HG02943 (cell line): ENCODE data around the gene KDM4B.

Experiments
- ATAC-seq: cut with Tn5 transposase; IDR thresholded peaks from one replicate; pipeline ENCODE4 v1.9.1; 2021; ENCODE audit warnings: mild to moderate bottlenecking, low read depth, moderate library complexity; ENCODE audit not compliant: unreplicated experiment

The KDM4B gene

DNA sequence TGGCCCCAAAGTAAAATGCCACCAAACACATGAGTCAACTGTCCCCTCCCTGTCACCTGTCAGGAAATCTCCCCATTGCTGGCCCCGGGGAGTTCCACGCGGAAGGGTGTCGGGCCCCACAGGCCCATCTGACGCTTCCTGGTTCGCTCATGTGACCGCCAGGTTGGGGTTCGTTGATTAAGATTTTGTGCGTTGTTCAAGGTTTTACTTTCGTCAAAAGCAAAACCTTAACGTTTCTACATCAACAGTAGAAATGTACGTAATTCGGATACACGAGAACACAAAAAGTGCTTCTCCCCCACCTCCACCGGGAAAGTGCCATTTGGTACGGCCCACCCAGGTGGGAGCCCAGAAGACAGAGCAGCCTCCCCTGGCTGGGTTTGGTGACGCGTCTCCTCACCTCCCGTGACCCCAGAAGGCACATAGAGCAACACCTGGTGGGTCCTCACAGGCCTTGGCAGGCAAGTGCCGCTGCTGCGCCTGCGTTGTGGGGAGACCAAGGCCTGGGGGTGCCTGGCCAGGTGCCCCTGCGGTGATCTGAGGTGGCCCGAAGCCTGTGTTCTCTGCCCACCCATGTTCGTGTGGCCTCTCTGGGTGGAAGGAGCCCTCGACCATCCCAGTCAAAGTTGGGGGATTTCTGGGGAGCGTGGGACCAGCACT, 161.6 kb downstream of the KDM4B start:
- ATAC-seq, result peak; percentile 35

DNA sequence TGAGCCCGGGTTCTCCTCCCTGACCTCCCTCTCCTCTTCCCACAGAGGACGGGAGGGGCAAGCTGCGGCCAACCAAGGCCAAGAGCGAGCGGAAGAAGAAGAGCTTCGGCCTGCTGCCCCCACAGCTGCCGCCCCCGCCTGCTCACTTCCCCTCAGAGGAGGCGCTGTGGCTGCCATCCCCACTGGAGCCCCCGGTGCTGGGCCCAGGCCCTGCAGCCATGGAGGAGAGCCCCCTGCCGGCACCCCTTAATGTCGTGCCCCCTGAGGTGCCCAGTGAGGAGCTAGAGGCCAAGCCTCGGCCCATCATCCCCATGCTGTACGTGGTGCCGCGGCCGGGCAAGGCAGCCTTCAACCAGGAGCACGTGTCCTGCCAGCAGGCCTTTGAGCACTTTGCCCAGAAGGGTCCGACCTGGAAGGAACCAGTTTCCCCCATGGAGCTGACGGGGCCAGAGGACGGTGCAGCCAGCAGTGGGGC, 162.2 kb downstream of the KDM4B start:
- ATAC-seq, result peak; percentile 48

DNA sequence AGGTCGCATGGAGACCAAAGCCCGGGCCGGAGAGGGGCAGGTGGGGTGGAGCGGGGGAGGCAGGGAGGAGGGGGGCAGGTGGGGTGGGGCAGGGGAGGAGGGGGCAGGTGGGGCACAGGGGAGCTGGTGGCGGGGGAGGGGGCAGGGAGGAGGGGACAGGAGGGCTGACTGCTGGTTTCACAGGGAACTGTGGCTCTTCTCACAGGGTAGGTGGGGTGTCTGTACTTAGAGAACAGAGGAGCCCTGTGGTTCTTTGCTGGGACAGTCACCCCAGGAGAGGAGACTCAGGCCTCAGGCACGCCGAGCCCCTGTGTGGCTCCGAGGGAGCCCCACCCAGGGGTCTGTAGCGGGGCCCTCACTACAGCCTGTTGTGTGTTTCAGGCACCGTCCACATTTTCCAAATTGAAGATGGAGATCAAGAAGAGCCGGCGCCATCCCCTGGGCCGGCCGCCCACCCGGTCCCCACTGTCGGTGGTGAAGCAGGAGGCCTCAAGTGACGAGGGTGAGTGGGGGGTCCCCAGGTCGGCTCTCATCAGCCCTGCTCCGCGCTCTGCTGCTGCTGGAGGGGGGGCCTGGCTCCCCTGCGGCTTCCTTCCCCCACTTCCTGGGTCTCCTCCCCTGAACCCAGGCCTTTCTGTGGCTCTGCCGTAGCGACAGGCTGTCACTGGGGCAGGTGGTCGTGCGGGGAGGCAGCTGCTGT, 162.7 kb downstream of the KDM4B start:
- no peak for ATAC-seq

DNA sequence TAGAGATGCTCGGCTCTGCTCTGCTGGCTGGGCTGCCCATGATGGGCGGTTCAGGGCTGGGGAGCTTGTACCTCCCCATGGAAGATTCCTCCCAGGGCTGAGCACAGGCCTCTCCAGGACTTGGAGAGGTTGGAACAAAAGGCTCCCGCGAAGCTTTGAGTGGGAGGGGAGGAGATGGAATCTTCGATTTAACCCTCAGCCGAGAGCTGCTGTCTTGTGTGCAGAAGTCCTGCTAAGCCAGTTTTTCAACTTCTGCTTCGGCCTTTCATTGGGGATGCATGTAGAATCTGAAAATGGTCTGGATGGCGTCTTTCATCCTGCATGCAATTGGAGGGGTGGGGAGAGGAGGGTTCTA, 163.3 kb downstream of the KDM4B start:
- no peak for ATAC-seq

DNA sequence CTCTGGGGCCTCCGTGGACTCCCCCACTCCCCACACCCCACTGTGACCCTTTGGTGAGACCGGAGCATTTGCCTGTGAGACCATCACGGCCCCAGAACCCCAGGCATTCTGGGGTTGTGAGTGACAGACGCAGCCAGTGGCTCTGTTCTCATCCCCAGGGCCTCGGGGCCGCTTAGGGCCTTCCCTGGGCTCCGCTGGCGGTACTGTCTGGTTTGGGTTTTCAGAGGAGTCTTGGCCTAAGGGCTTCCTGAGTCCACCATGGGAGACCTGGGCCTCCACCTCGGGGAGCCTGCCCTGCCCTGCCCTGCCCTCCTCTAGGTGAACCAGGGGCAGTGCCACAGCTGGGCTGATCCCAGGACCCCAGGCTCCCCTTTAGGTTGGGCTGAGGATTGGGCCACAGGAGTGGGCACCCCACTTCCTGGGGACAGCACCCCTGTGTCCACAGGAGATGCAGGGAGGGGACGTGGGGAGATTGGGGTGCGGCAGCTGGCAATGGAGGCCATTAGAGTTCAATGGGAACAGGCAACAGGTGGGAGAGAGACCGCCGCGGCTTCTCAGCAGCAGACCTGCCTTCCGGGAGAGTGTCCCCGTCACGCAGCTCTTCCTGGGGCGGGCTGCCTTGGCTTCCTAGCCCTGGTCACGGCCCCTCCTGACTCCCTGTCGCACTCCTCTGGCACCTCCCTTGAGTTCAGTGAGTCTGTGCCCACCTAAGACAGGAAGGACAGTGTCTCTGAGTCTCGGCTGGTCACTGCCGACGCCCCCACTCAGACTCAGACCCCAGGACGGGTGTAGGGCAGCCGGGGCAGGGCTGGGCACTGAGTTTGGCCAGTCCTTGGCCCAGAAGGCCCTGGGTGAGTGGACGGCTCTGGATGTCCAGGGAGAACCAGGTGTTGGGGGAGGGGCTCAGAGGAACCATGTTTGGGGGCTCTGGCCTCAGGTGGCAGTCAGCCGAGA, 164.1 kb downstream of the KDM4B start:
- no peak for ATAC-seq

DNA sequence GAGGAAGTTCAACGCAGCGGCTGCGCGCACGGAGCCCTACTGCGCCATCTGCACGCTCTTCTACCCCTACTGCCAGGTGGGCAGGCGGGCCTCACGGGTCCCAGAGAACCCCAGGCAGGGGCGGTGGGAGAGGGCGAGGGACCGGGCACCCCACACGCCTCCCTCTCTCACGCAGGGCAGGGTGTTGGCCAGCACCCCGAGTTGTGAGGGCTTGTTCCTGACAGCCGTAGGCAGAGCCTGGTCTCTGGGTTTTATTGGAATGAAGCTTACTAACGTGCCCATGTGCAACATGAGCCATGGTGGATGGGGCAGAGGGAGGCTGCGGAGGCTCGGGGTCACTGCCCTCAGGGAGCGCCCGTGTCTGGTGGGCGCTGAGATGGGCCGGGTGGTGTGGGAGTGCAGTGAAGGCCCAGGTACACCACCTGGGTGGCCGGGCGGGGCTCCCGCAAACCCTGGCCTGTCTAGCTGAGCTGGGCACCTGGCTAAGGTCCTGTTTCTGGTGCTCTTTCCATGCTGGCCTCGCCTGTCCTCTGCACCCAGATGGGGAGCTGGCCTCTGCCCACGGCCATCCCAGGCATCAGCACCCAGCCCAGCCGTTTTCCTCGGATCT, 165.2 kb downstream of the KDM4B start:
- ATAC-seq, result no peak

DNA sequence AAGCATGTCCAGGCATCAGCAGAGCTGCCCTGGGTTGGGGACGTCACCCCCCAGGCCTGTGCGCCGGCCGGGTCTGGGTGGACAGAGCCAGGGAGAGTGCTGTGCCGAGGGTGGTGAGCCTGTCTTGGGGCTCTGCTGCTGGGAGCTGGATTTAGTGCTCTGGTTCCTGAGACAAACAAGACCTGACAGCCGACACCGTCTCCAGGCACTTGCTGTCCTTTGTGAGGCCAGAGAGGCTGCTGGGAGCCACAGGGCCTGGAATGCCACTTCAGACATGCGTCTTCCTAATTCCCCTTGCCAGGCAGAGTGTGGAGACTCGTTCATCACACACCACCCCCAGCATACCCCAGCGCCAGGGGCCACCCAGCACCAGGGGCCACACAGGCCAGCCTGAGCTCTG, 165.8 kb downstream of the KDM4B start:
- no peak for ATAC-seq

DNA sequence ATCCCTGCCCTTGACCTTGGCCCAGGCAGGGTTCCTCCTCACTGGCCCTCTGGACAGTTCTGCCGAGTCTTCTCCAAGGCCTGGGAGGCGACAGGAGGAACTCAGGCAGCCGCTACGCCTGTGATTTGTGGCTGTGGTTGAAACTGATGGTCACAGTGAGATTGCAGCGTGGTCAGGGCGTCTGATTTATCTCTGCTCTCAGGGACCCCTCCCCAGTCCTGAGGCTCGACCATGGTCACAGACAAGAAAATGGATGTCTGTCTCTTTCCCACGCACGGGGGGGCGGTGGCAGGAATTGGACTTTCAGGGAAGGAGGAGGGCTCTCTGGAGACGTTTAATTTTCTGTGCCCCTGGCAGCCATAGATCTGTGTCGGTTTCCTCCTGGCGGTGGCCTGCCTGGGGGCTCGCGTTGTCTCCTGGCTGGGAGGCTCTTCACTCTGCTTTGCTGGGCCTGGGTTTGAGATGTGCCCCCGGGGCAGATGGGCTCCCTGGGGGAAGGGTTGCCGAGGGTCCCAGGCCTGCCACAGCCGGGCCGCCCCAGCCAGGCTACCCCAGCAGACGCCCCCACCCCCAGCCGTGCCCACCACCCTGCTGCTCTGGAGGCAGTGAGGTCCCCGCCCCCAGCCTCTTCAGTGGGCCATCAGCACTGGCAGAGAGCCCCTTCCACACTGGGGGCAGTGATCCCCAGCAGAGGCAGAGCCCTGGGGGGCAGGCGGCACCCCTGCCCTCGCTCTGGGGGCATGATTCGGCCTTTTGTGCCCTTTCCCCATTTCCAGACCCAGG, 167.4 kb downstream of the KDM4B start:
- ATAC-seq, result no peak

DNA sequence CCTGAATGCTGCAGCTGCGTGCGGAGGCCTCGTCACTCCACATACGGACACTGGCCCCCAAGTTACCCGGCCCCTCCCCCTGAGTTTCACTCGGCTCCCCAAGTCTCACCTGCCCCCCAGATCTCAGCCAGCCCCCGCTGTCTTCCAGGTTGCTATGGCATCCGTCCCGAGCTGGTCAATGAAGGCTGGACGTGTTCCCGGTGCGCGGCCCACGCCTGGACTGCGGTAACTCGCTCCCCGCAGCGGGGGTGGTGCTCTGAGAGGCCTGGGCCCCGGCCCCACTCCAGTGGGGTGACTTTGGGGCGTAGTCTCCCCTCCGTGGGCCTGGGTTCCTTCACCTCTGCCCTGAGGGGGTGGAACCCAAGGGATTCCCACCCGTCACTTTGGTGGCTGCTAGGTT, 168.2 kb downstream of the KDM4B start:
- ATAC-seq, result no peak

DNA sequence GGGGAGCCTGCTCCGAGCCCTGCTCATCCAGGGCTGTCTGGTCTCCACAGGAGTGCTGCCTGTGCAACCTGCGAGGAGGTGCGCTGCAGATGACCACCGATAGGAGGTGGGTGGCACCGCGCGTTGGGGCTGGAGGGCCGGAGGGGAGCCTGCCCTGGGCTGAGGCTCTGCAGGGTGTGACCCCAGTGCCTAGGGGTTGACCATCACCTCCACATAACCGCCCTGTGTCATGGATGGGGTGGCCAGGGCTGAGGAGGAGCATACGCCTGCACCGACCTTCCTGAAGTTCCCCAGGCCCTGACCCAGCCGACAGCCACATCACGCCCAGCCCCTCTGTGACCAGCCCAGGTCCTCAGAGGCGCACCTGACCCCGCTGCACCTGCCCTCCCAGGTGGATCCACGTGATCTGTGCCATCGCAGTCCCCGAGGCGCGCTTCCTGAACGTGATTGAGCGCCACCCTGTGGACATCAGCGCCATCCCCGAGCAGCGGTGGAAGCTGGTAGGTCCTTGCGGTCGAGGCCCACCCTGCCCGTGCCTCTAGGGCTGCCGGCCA, 168.7 kb downstream of the KDM4B start:
- no peak for ATAC-seq

DNA sequence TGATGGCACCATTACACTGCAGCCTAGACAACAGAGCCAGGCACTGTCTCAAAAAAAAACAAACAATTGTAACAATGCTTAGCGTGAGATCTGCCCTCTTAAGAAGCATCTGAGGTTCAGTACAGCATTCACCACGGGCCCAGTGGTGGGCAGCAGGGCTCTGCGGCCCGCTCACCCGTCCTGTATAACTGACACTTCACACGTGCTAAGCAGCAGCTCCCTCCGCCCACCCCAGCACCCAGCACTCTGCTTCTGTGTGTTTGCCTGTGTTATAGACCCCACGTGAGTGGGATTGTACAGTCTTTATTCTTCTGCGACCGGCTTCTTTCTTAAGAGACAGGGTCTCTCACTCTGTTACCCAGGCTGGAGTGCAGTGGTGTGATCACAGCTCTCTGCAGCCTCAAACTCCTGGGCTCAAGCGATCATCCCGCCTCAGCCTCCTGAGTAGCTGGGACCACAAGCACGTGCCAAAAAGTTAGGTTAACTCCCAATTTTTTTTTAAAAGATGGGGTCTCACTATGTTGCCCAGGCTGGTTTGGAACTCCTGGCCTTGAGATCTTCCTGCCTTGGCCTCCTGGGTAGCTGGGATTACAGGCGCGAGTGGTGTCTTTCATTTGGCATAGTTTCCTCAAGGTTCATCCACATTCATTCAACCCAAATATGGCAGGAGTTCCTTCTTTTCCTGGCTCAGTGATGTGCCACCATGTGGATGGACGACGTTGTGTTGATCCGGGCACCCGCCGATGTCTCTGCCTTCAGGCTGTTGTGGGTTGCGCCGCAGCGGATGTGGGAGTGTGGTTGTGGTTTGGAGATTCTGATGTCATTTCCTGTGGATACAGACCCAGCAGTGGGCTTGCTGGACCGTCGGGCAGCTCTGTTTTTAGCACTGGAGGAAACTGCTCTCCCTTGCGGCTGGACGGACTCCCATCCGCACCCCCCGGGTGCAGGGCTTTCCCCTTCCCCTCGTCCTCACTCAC, 170.0 kb downstream of the KDM4B start:
- no peak for ATAC-seq

DNA sequence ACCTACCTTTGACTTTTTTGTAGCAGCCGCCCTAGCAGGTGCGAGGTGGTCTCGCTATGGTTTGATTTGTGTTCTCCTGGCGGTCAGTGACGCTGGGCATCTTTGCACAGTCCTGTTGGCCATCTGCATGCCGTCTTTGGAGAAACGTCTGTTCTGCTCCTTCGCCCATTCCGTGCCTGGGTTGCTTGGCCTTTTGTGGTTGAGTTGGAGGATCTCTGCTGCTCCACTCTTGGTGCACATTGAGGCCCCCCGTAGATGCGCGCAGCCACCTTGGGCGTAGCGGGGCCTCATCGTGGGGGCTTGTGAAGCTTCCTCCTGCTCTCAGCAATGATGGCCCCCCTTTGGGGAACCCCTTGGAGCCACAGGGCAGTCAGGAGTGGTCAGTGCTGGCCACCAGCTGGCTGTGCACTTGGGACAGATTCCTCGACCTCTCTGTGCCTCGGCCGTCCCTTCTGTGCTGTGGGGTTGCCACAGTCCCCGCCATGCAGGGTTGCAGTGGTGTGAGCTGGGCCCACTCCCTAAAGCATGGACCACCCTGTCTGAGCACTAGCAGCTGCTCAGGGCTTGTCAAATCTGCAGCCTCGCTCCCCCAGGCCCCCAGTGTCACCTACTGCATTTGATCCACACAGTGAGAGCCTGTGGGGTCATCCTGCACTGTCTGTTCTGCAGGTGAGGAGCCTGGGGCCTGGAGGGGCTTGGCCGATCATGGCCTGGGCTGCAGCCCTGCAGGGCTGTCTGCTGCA, 170.8 kb downstream of the KDM4B start:
- no peak for ATAC-seq

DNA sequence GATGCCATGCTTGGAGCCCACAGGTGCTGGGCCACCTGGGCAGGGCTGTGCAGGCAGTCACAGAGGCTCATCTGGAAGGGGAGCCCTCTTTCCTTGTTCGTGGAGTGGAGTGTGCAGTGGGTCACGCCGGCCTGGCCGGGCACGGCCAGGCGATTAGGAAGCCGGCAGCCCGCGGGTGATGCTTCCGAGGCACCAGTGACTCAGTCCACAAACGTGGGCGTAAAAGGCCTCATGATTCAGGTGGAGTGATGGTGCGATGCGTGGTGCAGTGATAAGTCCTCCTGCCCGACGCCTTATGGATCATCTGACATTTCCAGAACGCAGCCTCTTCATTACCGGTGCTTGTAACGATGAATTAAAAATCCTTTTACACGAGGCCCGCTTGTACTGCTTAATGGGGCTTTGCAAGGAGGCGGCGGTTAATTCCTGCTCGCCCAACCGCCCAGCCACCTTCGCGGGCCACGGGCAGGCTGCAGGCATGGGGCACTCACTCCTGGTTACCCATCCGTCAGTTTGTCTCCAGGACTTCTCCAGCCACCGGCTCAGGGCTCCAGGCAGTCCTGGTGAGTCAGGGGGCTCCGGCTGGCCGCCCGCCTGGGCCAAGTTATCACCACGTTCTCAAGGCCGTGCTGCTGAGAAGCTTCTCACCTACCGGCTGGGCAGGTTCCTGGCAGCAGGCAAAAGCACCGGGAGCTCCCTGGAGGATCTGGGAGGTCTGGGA, 172.4 kb downstream of the KDM4B start:
- no peak for ATAC-seq

DNA sequence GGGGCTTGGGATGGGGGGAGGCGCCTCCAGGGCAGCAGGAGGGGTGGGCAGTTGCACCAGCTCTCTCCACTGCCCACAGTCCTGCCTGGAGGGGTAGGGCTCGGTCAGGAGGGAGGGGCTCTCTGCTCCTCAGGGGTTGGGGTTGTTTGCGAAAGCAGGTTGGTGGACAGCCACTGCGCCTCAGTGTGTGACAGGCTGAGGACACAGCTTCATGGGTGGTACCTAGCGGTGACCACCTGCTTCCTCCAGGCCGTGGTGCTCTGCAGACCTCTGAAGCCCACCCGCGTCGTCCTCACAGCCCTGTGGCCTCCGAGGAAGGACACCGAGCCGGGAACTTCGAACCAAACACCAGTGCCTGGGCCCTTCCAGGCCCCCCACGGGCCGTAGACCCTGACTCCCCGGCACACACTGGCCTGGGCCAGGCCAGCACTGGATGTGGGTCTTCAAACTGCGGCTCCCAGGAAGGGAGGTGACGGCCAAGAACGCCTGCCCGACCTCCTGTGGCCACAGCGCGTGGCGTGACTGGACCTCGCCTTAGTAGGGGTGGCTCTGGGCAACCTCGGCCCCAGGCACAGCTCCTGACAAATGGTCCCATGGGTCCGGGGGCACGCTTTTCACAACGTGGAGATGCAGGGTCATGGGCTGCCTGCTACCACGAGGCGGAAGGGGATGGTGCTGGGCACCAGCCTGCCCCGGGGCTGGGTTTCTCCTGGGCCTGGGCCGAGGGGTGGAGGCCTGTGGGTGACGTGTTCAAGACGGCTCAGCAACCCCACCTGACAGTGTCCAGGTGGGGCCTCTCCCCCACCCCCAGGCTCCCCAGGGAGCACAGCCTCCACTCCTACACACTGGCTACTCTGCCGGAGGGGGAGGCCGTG, 173.2 kb downstream of the KDM4B start:
- ATAC-seq, result no peak

DNA sequence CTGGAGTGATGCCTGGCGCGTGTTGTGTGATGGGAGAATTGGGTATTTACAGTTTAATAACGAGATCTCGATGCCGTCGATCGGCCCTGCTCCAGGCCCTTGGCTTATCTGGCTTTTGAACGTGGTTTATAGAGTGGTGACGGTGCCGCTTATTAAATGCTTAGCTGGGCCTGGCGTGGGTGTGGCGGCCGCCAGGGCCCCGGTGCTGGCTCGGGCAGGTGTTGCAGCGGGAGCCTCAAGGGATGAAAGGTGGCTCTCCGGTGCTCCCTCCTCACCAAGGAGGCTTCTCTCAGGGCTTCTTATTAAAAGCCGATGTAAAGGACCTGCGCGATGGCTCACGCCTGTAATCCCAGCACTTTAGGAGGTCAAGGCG, 173.8 kb downstream of the KDM4B start:
- no peak for ATAC-seq
